ENCODE measurements around the gene SATB2. TPM values are rescaled to one million over a fixed set of nuclear protein-coding genes. Genes with fewer than 3 reads are reported as not detected.

Gene SATB2
- total RNA-seq, 4 donors from 2014 or later = 2.2 to 6.6 (median 5.0) TPM

DNA sequence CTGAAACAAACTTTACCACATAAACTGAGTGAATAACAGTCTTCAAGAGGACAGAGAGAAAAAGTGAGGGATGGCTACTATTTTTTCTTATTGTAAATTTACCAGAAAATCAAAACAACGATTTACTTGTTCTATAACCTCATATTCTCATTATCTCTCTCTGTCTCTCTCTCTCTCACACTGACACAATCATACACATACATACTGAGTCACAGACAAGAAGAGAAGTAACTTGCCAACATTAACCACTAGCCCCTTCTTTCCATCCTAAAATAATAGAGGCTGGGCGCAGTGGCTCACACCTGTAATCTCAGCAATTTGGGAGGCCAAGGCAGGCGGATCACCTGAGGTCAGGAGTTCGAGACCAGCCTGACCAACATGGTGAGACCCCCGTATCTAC, 18.2 kb downstream of the SATB2 start:
- H3K4me3 ChIP-seq = no peak overlapping the region
- intact Hi-C loops (cut with DNase I) = no loop called here
- 82% methylated on average over 5 of the region's 5 CpGs for WGBS
- no peaks in the 10 kb centered on the region for H3K9me3 ChIP-seq
- no peak for DNase-seq (ENCODE audit: extremely low spot score)
- no peak overlapping the region for H3K27ac ChIP-seq (replicated peaks in 1 of 4)
- H3K27me3 ChIP-seq = no peaks in the 10 kb centered on the region
- no peaks in the 10 kb centered on the region for H3K4me1 ChIP-seq
- no peaks in the 10 kb centered on the region for H3K36me3 ChIP-seq
- TF ChIP-seq CTCF (IDR thresholded peaks at IDR 0.05) = no peak
- no peak for TF ChIP-seq EP300 (IDR thresholded peaks at IDR 0.05)

DNA sequence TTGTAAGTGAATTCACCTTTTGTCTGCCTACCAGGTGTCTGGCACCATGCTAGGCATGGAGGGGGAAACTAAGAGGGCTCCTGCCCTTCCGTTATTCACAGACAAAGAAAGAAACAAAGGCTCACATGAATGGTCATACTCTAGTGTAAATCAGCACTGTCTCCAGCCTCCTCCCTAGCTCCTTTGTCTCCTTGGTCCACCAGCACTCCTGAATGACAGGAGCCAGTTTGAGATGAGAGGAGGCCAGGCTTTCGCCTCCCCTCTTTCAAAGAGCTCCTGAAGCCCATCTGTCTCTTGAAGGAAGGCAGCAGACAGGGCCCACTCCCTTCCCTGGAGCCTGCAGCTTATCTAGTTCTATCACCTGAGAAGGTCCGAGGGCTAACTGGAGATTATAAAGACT, 18.7 kb downstream of the SATB2 start:
- no peaks in the 10 kb centered on the region for H3K27me3 ChIP-seq
- H3K9me3 ChIP-seq = no peaks in the 10 kb centered on the region
- no peaks in the 10 kb centered on the region for H3K36me3 ChIP-seq
- WGBS = 77% methylated on average over 3 of the region's 3 CpGs
- TF ChIP-seq POLR2AphosphoS5 (IDR thresholded peaks at IDR 0.05) = no peak
- TF ChIP-seq CTCF (IDR thresholded peaks at IDR 0.05) = no peak
- TF ChIP-seq POLR2A (IDR thresholded peaks at IDR 0.05; ENCODE audit: low read depth) = no peak
- TF ChIP-seq EP300 (IDR thresholded peaks at IDR 0.05) = no peak
- no peak overlapping the region for H3K27ac ChIP-seq (replicated peaks in 1 of 4)
- H3K4me1 ChIP-seq = no peaks in the 10 kb centered on the region
- intact Hi-C loops (cut with DNase I) = no loop called here
- DNase-seq (ENCODE audit: extremely low spot score) = no peak
- no peak overlapping the region for H3K4me3 ChIP-seq

DNA sequence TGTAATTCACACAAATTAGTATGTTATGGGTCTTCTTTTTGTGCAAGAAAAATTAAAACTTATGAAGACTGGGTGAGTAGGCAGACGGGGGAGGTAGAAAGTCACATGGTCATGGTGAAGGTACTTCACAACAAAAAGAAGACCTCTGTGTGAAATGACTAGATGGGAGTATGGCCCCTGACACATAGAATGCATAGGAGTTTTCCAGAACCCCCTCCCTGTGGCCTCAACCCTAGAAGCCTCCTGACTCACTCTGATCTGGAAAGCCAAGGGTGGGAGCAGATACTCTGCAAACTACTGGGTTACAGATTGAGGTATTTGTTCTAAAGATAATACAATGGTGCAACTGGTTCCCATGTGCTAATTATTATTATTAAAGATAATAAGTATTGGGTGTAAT, 23.2 kb downstream of the SATB2 start:
- no peaks in the 10 kb centered on the region for H3K4me1 ChIP-seq
- TF ChIP-seq POLR2AphosphoS5 (IDR thresholded peaks at IDR 0.05) (no peak), POLR2A (IDR thresholded peaks at IDR 0.05; ENCODE audit: low read depth) (no peak), EP300 (IDR thresholded peaks at IDR 0.05) (no peak), CTCF (IDR thresholded peaks at IDR 0.05) (no peak)
- intact Hi-C loops (cut with DNase I) = loop anchor here (5.0 kb wide), 1 partner anchor 38 kb away; no protein-coding TSS in a partner anchor
- H3K27me3 ChIP-seq = no peaks in the 10 kb centered on the region
- no peak for DNase-seq (ENCODE audit: extremely low spot score)
- no peaks in the 10 kb centered on the region for H3K9me3 ChIP-seq
- no peak overlapping the region for H3K27ac ChIP-seq (replicated peaks in 1 of 4)
- H3K36me3 ChIP-seq = peaks cover 0 to 8% (median 0%) of the 10 kb centered on the region in 4 donors
- WGBS = 90% methylated on average over 1 of the region's 1 CpG
- no peak overlapping the region for H3K4me3 ChIP-seq

GRCh38 chr2:199433204-199433832, 24.4 kb downstream of the SATB2 start:
- TF ChIP-seq EP300 (IDR thresholded peaks at IDR 0.05) = no peak
- TF ChIP-seq POLR2A (IDR thresholded peaks at IDR 0.05; ENCODE audit: low read depth) = no peak
- TF ChIP-seq POLR2AphosphoS5 (IDR thresholded peaks at IDR 0.05) = no peak
- no peak for TF ChIP-seq CTCF (IDR thresholded peaks at IDR 0.05)
- Histone ChIP-seq H3K36me3 (peaks cover 0 to 8% (median 0%) of the 10 kb centered on the region in 4 donors), H3K9me3 (no peaks in the 10 kb centered on the region), H3K4me3 (no peak overlapping the region), H3K4me1 (no peaks in the 10 kb centered on the region), H3K27me3 (no peaks in the 10 kb centered on the region), H3K27ac (replicated peaks in 1 of 4) (no peak overlapping the region)
- 92% methylated on average over 11 of the region's 11 CpGs for WGBS
- DNase-seq (ENCODE audit: extremely low spot score) = no peak
- intact Hi-C loops (cut with DNase I) = loop anchor here (5.0 kb wide), 1 partner anchor 39 kb away; no protein-coding TSS in a partner anchor

GRCh38 chr2:199431746-199432213, 26.0 kb downstream of the SATB2 start:
- intact Hi-C loops (cut with DNase I) = loop anchor here (5.0 kb wide), 1 partner anchor 41 kb away; no protein-coding TSS in a partner anchor
- TF ChIP-seq POLR2AphosphoS5 (IDR thresholded peaks at IDR 0.05) (no peak), CTCF (IDR thresholded peaks at IDR 0.05) (no peak), POLR2A (IDR thresholded peaks at IDR 0.05; ENCODE audit: low read depth) (no peak), EP300 (IDR thresholded peaks at IDR 0.05) (no peak)
- Histone ChIP-seq H3K27ac (replicated peaks in 1 of 4) (no peak overlapping the region), H3K36me3 (peaks cover 0 to 8% (median 0%) of the 10 kb centered on the region in 4 donors), H3K27me3 (no peaks in the 10 kb centered on the region), H3K9me3 (no peaks in the 10 kb centered on the region), H3K4me1 (no peaks in the 10 kb centered on the region), H3K4me3 (no peak overlapping the region)
- 54% methylated on average over 11 of the region's 11 CpGs for WGBS
- no peak for DNase-seq (ENCODE audit: extremely low spot score)

Data from esophagus muscularis mucosa (tissue), 4 donors.